Right cardiac atrium (tissue), 5 donors: ENCODE data around the gene MRPL19. TPM values are rescaled to one million over a fixed set of nuclear protein-coding genes. Genes with fewer than 3 reads are reported as not detected.
"Not testable (repeated sequence)": the region's sequence is repeated elsewhere in the genome, so short reads cannot be mapped to it uniquely, and the experiment has no call there.

Source experiments
- ATAC-seq, 2 donors: fragments of 200-7000 bp; cut with Tn5 transposase; one replicate each; pipeline versions ENCODE4 v1.8.0 to v1.9.1; 2020; ENCODE audit warnings: moderate library complexity in 2 of 2, mild to moderate bottlenecking in 1 of 2
- DNase-seq, 3 donors: peaks; one replicate each; pipeline ENCODE4 v3.0.0-alpha.2; 2020
- H3K27ac ChIP-seq: one replicate; pipeline ENCODE4 v1.5.1; 2013; ENCODE audit warnings: mild to moderate bottlenecking, low read length, control low read depth, moderate library complexity
- H3K27me3 ChIP-seq: one replicate; pipeline ENCODE4 v1.6.1; 2013; ENCODE audit not compliant: control insufficient read depth, insufficient read depth
- H3K4me1 ChIP-seq: one replicate; pipeline ENCODE4 v1.6.1; 2013; ENCODE audit warnings: low read length; ENCODE audit not compliant: control insufficient read depth, insufficient read depth
- H3K4me3 ChIP-seq: one replicate; pipeline ENCODE4 v1.5.1; 2013; ENCODE audit warnings: low read length, control low read depth
- H3K9me3 ChIP-seq: one replicate; pipeline ENCODE4 v1.6.1; 2013; ENCODE audit warnings: low read length; ENCODE audit not compliant: control insufficient read depth
- WGBS: extraction: QIAGEN DNeasy Blood & Tissue Kit; methylation state at CpG from one replicate; pipeline ENCODE4 v1.1.7; 2013; 5-methylcytosine and 5-hydroxymethylcytosine counted together
- intact Hi-C, 4 donors: fragments of 100-400 bp; cut with DNase I; formaldehyde crosslinking; loops; one replicate each; pipeline versions ENCODE4 v1.11.0 to v1.14.0; 2022 to 2023
- polyA plus RNA-seq: library from polyadenylated mRNA; stranded (reverse); fragments of 200-250 nt; gene quantifications from one replicate; pipeline ENCODE4 v1.2.3, GENCODE V29; 2013
- total RNA-seq, 4 donors: library from RNA; stranded (reverse); fragmentation: NEBNext Ultra II Directional; extraction: Animal tissue kit (Norgen Biotek cat#: 25700); gene quantifications; one replicate each; pipeline ENCODE4 v1.2.1, GENCODE V29; 2021
- donor health status: healthy with polysubstance abuse.
- donor health status: DM: no; HTN: yes; CAD: no.
- donor health status: DM: no; HTN: no; CAD: no.
- donor health status: DM: no; HTN: yes; CAD: no; lungs with severe emphysema.
- donor health status: DM: yes; HTN: yes; CAD: no.

The MRPL19 gene
- total and polyA plus RNA-seq, 5 donors: 30.4 to 49.2 (median 41.2) TPM

GRCh38 chr2:75667884-75668283 is 21.3 kb downstream of the MRPL19 start:
- Histone ChIP-seq H3K4me1 (no peaks in the 10 kb centered on the region), H3K27ac (no peak overlapping the region), H3K9me3 (no peaks in the 10 kb centered on the region), H3K4me3 (no peak overlapping the region), H3K27me3 (no peaks in the 10 kb centered on the region)
- intact Hi-C loops: no loop called here
- DNase-seq (no peak), ATAC-seq (no peak)
- WGBS: 90% methylated on average over 2 of the region's 2 CpGs

GRCh38 chr2:75675423-75675822 is 28.8 kb downstream of the MRPL19 start:
- H3K27ac ChIP-seq, H3K27me3 ChIP-seq, ATAC-seq, intact Hi-C loops, H3K4me1 ChIP-seq, H3K4me3 ChIP-seq, H3K9me3 ChIP-seq: not testable (repeated sequence)
- peak in 1 of 3 donors; percentile 22 for DNase-seq
- WGBS: 82% methylated on average over 4 of the region's 4 CpGs

GRCh38 chr2:75675908-75676307 is 29.3 kb downstream of the MRPL19 start:
- ATAC-seq (no peak), DNase-seq (no peak)
- WGBS: 96% methylated on average over 3 of the region's 3 CpGs
- Histone ChIP-seq H3K4me1 (peaks cover 2% of the 10 kb centered on the region), H3K27ac (no peak overlapping the region), H3K4me3 (no peak overlapping the region), H3K9me3 (no peaks in the 10 kb centered on the region), H3K27me3 (no peaks in the 10 kb centered on the region)
- intact Hi-C loops: no loop called here

GRCh38 chr2:75676464-75676863 is 29.9 kb downstream of the MRPL19 start:
- intact Hi-C loops: no loop called here
- Histone ChIP-seq H3K27ac (no peak overlapping the region), H3K4me3 (no peak overlapping the region), H3K9me3 (no peaks in the 10 kb centered on the region), H3K4me1 (peaks cover 2% of the 10 kb centered on the region), H3K27me3 (no peaks in the 10 kb centered on the region)
- no peak for ATAC-seq
- 96% methylated on average over 3 of the region's 3 CpGs for WGBS
- no peak for DNase-seq

- no peak for DNase-seq
- Histone ChIP-seq H3K4me1 (peaks cover 2% of the 10 kb centered on the region), H3K4me3 (no peak overlapping the region), H3K9me3 (no peaks in the 10 kb centered on the region), H3K27ac (no peak overlapping the region), H3K27me3 (no peaks in the 10 kb centered on the region)
- 74% methylated on average over 1 of the region's 1 CpG for WGBS
- intact Hi-C loops: no loop called here
- no peak for ATAC-seq
Measured at GRCh38 chr2:75679556-75679955, 33.0 kb downstream of the MRPL19 start.

GRCh38 chr2:75680402-75680801 is 33.8 kb downstream of the MRPL19 start:
- Histone ChIP-seq H3K27ac (no peak overlapping the region), H3K9me3 (no peaks in the 10 kb centered on the region), H3K27me3 (no peaks in the 10 kb centered on the region), H3K4me1 (peaks cover 2% of the 10 kb centered on the region), H3K4me3 (no peak overlapping the region)
- DNase-seq (no peak), ATAC-seq (no peak)
- intact Hi-C loops: no loop called here
- 95% methylated on average over 1 of the region's 1 CpG for WGBS

GRCh38 chr2:75683430-75683829 is 36.8 kb downstream of the MRPL19 start:
- H3K4me1 ChIP-seq, H3K27ac ChIP-seq, H3K4me3 ChIP-seq, intact Hi-C loops, H3K9me3 ChIP-seq, H3K27me3 ChIP-seq, DNase-seq, ATAC-seq: not testable (repeated sequence)
- 97% methylated on average over 5 of the region's 5 CpGs for WGBS

- Histone ChIP-seq H3K4me1 (no peaks in the 10 kb centered on the region), H3K27ac (no peak overlapping the region), H3K9me3 (no peaks in the 10 kb centered on the region), H3K27me3 (no peaks in the 10 kb centered on the region), H3K4me3 (no peak overlapping the region)
- no peak for ATAC-seq
- intact Hi-C loops: no loop called here
- 95% methylated on average over 1 of the region's 1 CpG for WGBS
- no peak for DNase-seq
Measured at GRCh38 chr2:75688196-75688595, 41.6 kb downstream of the MRPL19 start.

- no peak overlapping the region for H3K4me3 ChIP-seq
- DNase-seq (no peak), ATAC-seq (no peak)
- no peak overlapping the region for H3K27ac ChIP-seq
- intact Hi-C loops: no loop called here
- H3K27me3 ChIP-seq: no peaks in the 10 kb centered on the region
- no peaks in the 10 kb centered on the region for H3K9me3 ChIP-seq
- WGBS: 84% methylated on average over 2 of the region's 2 CpGs
- H3K4me1 ChIP-seq: no peaks in the 10 kb centered on the region
Measured at GRCh38 chr2:75698918-75699317, 52.3 kb downstream of the MRPL19 start.

- 96% methylated on average over 4 of the region's 4 CpGs for WGBS
- no peak for DNase-seq
- no peaks in the 10 kb centered on the region for H3K9me3 ChIP-seq
- ATAC-seq: no peak
- no peaks in the 10 kb centered on the region for H3K27me3 ChIP-seq
- intact Hi-C loops: no loop called here
- no peak overlapping the region for H3K27ac ChIP-seq
- H3K4me3 ChIP-seq: no peak overlapping the region
- H3K4me1 ChIP-seq: no peaks in the 10 kb centered on the region
Measured at GRCh38 chr2:75702593-75702992, 56.0 kb downstream of the MRPL19 start.

GRCh38 chr2:75703589-75704287 is 57.2 kb downstream of the MRPL19 start:
- no peak overlapping the region for H3K27ac ChIP-seq
- intact Hi-C loops: no loop called here
- DNase-seq (no peak), ATAC-seq (no peak)
- no peaks in the 10 kb centered on the region for H3K9me3 ChIP-seq
- no peak overlapping the region for H3K4me3 ChIP-seq
- H3K27me3 ChIP-seq: no peaks in the 10 kb centered on the region
- no peaks in the 10 kb centered on the region for H3K4me1 ChIP-seq
- WGBS: 92% methylated on average over 4 of the region's 4 CpGs

- H3K4me1 ChIP-seq: no peaks in the 10 kb centered on the region
- no peaks in the 10 kb centered on the region for H3K27me3 ChIP-seq
- intact Hi-C loops: no loop called here
- H3K27ac ChIP-seq: no peak overlapping the region
- 25% methylated on average over 1 of the region's 1 CpG for WGBS
- H3K4me3 ChIP-seq: no peak overlapping the region
- no peaks in the 10 kb centered on the region for H3K9me3 ChIP-seq
- no peak for DNase-seq
- no peak for ATAC-seq
Measured at GRCh38 chr2:75705921-75706320, 59.3 kb downstream of the MRPL19 start.
